ENCODE data around the gene RANBP10. TPM values are rescaled to one million over a fixed set of nuclear protein-coding genes. Genes with fewer than 3 reads are reported as not detected.

The RANBP10 gene
- total and polyA plus RNA-seq, 9 of the 15 experiments (the other 6 are each of a cell fraction or from before 2014, with no cell fraction given) = 0.61 to 19.3 (median 5.9) TPM

- TF ChIP-seq DLX4 (CRISPR knock-in tag; IDR thresholded peaks at IDR 0.05) (no peak), ZNF134 (CRISPR knock-in tag; conservative IDR thresholded peaks at IDR 0.05) (no peak), TBP (optimal IDR thresholded peaks at IDR 0.05; ENCODE audit: low read depth, low read length) (no peak), NFATC3 (IDR thresholded peaks at IDR 0.05) (no peak), TEAD1 (CRISPR knock-in tag; IDR thresholded peaks at IDR 0.05) (peak in 1 of 2 experiments; percentile 59; a peak in 1 of 4 replicates), THAP7 (CRISPR knock-in tag; IDR thresholded peaks at IDR 0.05) (no peak)
- TF ChIP-seq, protein P1, sequence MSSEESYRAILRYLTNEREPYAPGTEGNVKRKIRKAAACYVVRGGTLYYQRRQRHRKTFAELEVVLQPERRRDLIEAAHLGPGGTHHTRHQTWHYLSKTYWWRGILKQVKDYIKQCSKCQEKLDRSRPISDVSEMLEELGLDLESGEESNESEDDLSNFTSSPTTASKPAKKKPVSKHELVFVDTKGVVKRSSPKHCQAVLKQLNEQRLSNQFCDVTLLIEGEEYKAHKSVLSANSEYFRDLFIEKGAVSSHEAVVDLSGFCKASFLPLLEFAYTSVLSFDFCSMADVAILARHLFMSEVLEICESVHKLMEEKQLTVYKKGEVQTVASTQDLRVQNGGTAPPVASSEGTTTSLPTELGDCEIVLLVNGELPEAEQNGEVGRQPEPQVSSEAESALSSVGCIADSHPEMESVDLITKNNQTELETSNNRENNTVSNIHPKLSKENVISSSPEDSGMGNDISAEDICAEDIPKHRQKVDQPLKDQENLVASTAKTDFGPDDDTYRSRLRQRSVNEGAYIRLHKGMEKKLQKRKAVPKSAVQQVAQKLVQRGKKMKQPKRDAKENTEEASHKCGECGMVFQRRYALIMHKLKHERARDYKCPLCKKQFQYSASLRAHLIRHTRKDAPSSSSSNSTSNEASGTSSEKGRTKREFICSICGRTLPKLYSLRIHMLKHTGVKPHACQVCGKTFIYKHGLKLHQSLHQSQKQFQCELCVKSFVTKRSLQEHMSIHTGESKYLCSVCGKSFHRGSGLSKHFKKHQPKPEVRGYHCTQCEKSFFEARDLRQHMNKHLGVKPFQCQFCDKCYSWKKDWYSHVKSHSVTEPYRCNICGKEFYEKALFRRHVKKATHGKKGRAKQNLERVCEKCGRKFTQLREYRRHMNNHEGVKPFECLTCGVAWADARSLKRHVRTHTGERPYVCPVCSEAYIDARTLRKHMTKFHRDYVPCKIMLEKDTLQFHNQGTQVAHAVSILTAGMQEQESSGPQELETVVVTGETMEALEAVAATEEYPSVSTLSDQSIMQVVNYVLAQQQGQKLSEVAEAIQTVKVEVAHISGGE (CRISPR knock-in tag; IDR thresholded peaks at IDR 0.05) = peak; percentile 64 to 94 (median 83); a peak in 5 of 6 replicates
- TF ChIP-seq, protein P2, sequence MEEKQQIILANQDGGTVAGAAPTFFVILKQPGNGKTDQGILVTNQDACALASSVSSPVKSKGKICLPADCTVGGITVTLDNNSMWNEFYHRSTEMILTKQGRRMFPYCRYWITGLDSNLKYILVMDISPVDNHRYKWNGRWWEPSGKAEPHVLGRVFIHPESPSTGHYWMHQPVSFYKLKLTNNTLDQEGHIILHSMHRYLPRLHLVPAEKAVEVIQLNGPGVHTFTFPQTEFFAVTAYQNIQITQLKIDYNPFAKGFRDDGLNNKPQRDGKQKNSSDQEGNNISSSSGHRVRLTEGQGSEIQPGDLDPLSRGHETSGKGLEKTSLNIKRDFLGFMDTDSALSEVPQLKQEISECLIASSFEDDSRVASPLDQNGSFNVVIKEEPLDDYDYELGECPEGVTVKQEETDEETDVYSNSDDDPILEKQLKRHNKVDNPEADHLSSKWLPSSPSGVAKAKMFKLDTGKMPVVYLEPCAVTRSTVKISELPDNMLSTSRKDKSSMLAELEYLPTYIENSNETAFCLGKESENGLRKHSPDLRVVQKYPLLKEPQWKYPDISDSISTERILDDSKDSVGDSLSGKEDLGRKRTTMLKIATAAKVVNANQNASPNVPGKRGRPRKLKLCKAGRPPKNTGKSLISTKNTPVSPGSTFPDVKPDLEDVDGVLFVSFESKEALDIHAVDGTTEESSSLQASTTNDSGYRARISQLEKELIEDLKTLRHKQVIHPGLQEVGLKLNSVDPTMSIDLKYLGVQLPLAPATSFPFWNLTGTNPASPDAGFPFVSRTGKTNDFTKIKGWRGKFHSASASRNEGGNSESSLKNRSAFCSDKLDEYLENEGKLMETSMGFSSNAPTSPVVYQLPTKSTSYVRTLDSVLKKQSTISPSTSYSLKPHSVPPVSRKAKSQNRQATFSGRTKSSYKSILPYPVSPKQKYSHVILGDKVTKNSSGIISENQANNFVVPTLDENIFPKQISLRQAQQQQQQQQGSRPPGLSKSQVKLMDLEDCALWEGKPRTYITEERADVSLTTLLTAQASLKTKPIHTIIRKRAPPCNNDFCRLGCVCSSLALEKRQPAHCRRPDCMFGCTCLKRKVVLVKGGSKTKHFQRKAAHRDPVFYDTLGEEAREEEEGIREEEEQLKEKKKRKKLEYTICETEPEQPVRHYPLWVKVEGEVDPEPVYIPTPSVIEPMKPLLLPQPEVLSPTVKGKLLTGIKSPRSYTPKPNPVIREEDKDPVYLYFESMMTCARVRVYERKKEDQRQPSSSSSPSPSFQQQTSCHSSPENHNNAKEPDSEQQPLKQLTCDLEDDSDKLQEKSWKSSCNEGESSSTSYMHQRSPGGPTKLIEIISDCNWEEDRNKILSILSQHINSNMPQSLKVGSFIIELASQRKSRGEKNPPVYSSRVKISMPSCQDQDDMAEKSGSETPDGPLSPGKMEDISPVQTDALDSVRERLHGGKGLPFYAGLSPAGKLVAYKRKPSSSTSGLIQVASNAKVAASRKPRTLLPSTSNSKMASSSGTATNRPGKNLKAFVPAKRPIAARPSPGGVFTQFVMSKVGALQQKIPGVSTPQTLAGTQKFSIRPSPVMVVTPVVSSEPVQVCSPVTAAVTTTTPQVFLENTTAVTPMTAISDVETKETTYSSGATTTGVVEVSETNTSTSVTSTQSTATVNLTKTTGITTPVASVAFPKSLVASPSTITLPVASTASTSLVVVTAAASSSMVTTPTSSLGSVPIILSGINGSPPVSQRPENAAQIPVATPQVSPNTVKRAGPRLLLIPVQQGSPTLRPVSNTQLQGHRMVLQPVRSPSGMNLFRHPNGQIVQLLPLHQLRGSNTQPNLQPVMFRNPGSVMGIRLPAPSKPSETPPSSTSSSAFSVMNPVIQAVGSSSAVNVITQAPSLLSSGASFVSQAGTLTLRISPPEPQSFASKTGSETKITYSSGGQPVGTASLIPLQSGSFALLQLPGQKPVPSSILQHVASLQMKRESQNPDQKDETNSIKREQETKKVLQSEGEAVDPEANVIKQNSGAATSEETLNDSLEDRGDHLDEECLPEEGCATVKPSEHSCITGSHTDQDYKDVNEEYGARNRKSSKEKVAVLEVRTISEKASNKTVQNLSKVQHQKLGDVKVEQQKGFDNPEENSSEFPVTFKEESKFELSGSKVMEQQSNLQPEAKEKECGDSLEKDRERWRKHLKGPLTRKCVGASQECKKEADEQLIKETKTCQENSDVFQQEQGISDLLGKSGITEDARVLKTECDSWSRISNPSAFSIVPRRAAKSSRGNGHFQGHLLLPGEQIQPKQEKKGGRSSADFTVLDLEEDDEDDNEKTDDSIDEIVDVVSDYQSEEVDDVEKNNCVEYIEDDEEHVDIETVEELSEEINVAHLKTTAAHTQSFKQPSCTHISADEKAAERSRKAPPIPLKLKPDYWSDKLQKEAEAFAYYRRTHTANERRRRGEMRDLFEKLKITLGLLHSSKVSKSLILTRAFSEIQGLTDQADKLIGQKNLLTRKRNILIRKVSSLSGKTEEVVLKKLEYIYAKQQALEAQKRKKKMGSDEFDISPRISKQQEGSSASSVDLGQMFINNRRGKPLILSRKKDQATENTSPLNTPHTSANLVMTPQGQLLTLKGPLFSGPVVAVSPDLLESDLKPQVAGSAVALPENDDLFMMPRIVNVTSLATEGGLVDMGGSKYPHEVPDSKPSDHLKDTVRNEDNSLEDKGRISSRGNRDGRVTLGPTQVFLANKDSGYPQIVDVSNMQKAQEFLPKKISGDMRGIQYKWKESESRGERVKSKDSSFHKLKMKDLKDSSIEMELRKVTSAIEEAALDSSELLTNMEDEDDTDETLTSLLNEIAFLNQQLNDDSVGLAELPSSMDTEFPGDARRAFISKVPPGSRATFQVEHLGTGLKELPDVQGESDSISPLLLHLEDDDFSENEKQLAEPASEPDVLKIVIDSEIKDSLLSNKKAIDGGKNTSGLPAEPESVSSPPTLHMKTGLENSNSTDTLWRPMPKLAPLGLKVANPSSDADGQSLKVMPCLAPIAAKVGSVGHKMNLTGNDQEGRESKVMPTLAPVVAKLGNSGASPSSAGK (IDR thresholded peaks at IDR 0.05) = no peak
Observed at GRCh38 chr16:67847064-67847861, 40.9 kb upstream of the RANBP10 start, which contains the start of gene CENPT (continued).
